Breast epithelium (tissue), 3 donors: ENCODE data around the gene EXOSC2.

Experiments used
- CTCF ChIP-seq, 3 donors: fragments of 450-650 bp; IDR thresholded peaks; one replicate each; pipeline ENCODE4 v1.5.1; 2016 to 2017; ENCODE audit warnings: antibody characterized with exemption in 3 of 3, mild to moderate bottlenecking in 3 of 3, moderate library complexity in 3 of 3
- POLR2A ChIP-seq: fragments of 450-650 bp; IDR thresholded peaks from one replicate; pipeline ENCODE4 v1.6.1; 2016; ENCODE audit warnings: antibody characterized with exemption, mild to moderate bottlenecking, moderate library complexity
- POLR2AphosphoS5 ChIP-seq, 3 donors: sonication (generic); formaldehyde crosslinking; IDR thresholded peaks; one replicate each; pipeline ENCODE4 v1.6.1; 2017; ENCODE audit warnings: antibody characterized with exemption in 3 of 3

DNA sequence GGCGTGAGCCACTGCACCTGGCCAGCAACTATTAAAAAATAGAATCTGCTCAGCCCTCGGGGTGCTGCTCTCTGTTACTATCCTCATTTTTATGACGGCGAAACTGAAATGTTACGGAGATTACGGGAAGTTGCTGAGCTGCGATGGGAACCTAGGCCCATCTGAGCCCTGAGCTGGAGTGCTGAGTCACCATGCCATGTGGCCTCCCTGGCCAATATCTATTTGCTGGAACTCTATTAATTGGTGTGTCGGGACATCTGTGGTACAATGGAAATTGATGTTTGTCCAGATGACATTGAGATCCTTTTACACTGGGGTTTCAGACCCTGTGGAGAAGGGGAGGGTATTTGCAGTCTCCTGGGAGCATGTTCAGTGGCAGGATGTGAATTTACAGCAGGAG is 21.1 kb upstream of the EXOSC2 start:
- TF ChIP-seq CTCF (IDR thresholded peaks at IDR 0.05) (no peak), POLR2AphosphoS5 (IDR thresholded peaks at IDR 0.05) (no peak), POLR2A (no peak)
